Measurements from ENCODE around the gene PRKAG3. TPM values are rescaled to one million over a fixed set of nuclear protein-coding genes. Genes with fewer than 3 reads are reported as not detected.

Gene PRKAG3
- total RNA-seq, 1 donor from 2014 or later = not detected

GRCh38 chr2:218788529-218789255 lies 42.9 kb downstream of the PRKAG3 start:
- H3K36me3 ChIP-seq (ENCODE audit: control insufficient read depth, insufficient read depth, low read length) = no peaks in the 10 kb centered on the region
- no peaks in the 10 kb centered on the region for H3K27me3 ChIP-seq (ENCODE audit: control insufficient read depth, insufficient read depth, low read length)
- no peak for FAIRE-seq
- DNase-seq (ENCODE audit: low read depth) = no peak
- TF ChIP-seq, protein P1, sequence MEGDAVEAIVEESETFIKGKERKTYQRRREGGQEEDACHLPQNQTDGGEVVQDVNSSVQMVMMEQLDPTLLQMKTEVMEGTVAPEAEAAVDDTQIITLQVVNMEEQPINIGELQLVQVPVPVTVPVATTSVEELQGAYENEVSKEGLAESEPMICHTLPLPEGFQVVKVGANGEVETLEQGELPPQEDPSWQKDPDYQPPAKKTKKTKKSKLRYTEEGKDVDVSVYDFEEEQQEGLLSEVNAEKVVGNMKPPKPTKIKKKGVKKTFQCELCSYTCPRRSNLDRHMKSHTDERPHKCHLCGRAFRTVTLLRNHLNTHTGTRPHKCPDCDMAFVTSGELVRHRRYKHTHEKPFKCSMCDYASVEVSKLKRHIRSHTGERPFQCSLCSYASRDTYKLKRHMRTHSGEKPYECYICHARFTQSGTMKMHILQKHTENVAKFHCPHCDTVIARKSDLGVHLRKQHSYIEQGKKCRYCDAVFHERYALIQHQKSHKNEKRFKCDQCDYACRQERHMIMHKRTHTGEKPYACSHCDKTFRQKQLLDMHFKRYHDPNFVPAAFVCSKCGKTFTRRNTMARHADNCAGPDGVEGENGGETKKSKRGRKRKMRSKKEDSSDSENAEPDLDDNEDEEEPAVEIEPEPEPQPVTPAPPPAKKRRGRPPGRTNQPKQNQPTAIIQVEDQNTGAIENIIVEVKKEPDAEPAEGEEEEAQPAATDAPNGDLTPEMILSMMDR (IDR thresholded peaks at IDR 0.05; ENCODE audit: insufficient read depth, low read length, severe bottlenecking) = no peak
- H3K4me3 ChIP-seq (ENCODE audit: low read depth, low read length) = no peak overlapping the region

- H3K4me3 ChIP-seq (ENCODE audit: low read depth, low read length) = no peak overlapping the region
- TF ChIP-seq, protein P1 (IDR thresholded peaks at IDR 0.05; ENCODE audit: insufficient read depth, low read length, severe bottlenecking) = no peak
- H3K36me3 ChIP-seq (ENCODE audit: control insufficient read depth, insufficient read depth, low read length) = no peaks in the 10 kb centered on the region
- DNase-seq (ENCODE audit: low read depth) = no peak
- no peaks in the 10 kb centered on the region for H3K27me3 ChIP-seq (ENCODE audit: control insufficient read depth, insufficient read depth, low read length)
- no peak for FAIRE-seq
Observed at GRCh38 chr2:218786133-218786532, 45.5 kb downstream of the PRKAG3 start.

DNA sequence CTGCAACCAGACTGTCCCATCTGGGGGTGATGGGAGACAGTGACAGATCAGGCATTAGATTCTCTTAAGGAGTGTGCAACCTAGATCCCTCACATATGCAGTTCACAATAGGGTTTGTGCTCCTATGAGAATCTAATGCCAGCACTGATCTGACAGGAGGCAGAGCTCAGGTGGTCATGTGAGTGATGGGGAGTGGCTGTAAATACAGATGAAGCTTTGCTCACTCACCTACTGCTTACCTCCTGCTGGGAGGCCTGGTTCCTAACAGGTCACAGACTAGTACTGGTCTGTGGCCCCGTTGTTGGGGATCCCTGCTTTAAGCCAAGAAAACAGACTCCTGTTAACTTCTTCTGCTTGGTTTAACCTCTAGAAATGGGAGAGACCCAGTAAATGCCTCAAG lies 46.5 kb downstream of the PRKAG3 start:
- Histone ChIP-seq H3K36me3 (ENCODE audit: control insufficient read depth, insufficient read depth, low read length) (no peaks in the 10 kb centered on the region), H3K27me3 (ENCODE audit: control insufficient read depth, insufficient read depth, low read length) (no peaks in the 10 kb centered on the region), H3K4me3 (ENCODE audit: low read depth, low read length) (no peak overlapping the region)
- DNase-seq (ENCODE audit: low read depth) (no peak), FAIRE-seq (no peak)
- TF ChIP-seq, protein P1 (IDR thresholded peaks at IDR 0.05; ENCODE audit: insufficient read depth, low read length, severe bottlenecking) = no peak

GRCh38 chr2:218783688-218784087 lies 47.9 kb downstream of the PRKAG3 start:
- no peaks in the 10 kb centered on the region for H3K36me3 ChIP-seq (ENCODE audit: control insufficient read depth, insufficient read depth, low read length)
- TF ChIP-seq, protein P1 (IDR thresholded peaks at IDR 0.05; ENCODE audit: insufficient read depth, low read length, severe bottlenecking) = no peak

GRCh38 chr2:218782528-218782844 lies 49.1 kb downstream of the PRKAG3 start:
- H3K4me3 ChIP-seq (ENCODE audit: low read depth, low read length) = no peak overlapping the region
- no peaks in the 10 kb centered on the region for H3K36me3 ChIP-seq (ENCODE audit: control insufficient read depth, insufficient read depth, low read length)
- no peaks in the 10 kb centered on the region for H3K27me3 ChIP-seq (ENCODE audit: control insufficient read depth, insufficient read depth, low read length)
- FAIRE-seq = no peak
- DNase-seq (ENCODE audit: low read depth) = no peak
- TF ChIP-seq, protein P1 (IDR thresholded peaks at IDR 0.05; ENCODE audit: insufficient read depth, low read length, severe bottlenecking) = no peak

More at GRCh38 chr2:218783688-218784087, 47.9 kb downstream of the PRKAG3 start:
- no peaks in the 10 kb centered on the region for H3K27me3 ChIP-seq (ENCODE audit: control insufficient read depth, insufficient read depth, low read length)
- DNase-seq (ENCODE audit: low read depth) (no peak), FAIRE-seq (no peak)
- no peak overlapping the region for H3K4me3 ChIP-seq (ENCODE audit: low read depth, low read length)
